ENCODE data around the gene NRXN3.

The NRXN3 gene

DNA sequence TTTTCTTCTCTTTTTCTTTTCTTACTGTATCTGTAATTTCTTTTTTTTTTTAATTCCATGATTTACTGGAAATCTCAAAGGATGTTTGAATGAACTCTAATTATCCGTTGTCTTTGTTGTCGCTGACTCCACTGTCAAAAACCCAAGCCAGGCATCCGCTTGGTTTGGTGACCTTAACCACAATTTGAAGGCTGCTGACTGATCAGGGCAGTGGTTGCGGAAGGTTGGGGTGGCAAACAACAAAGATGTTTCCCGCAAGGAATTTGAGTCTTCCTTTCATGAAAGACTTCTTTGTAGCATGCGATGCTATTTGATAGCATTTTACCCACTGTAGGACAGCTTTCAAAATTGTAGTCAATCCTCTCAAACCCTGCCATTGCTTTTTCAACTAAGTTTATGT is 1027.3 kb downstream of the NRXN3 start:
- 95% methylated on average over 6 of the region's 6 CpGs for WGBS, 2 experiments
- H3K27me3 ChIP-seq (ENCODE audit: control insufficient read depth, insufficient read depth, low read length, poor library complexity, severe bottlenecking), result no peaks in the 10 kb centered on the region
- H3K4me3 ChIP-seq (ENCODE audit: insufficient read depth, low read depth, low read length), result no peak overlapping the region

DNA sequence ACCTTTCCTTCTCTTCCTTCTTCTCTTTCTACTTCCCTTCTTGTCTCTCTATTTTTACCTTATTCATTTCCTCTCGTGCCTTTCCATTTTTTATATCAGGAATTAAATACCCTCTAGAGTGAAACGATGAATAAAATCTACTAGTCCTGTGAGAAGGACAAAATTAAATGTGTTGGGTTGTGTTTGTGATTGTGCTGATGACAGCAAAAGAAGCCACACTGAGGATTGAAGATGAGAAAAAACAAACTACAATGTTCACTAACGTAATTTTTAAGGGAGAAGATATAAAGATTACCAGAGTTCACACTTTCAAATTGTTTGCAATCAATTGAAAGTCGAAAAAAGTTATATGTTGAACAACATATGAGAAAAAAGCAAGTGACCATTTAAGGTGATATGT is 1029.0 kb downstream of the NRXN3 start:
- 92 to 100% methylated on average over 2 to 4 of the region's 4 CpGs for WGBS, 2 experiments
- H3K9me3 ChIP-seq (ENCODE audit: control insufficient read depth, low read length), result no peaks in the 10 kb centered on the region
- H3K27ac ChIP-seq (ENCODE audit: insufficient read depth, low read depth, low read length, poor library complexity, severe bottlenecking), result no peak overlapping the region
- H3K27me3 ChIP-seq (ENCODE audit: control insufficient read depth, insufficient read depth, low read length, poor library complexity, severe bottlenecking), result no peaks in the 10 kb centered on the region
- H3K36me3 ChIP-seq (ENCODE audit: control insufficient read depth, insufficient read depth, low read length), result no peaks in the 10 kb centered on the region
- H3K4me3 ChIP-seq (ENCODE audit: insufficient read depth, low read depth, low read length), result no peak overlapping the region
- H3K4me1 ChIP-seq (ENCODE audit: control insufficient read depth, insufficient read depth, low read length), result no peaks in the 10 kb centered on the region

More for the DNA sequence above, 1027.3 kb downstream of the NRXN3 start:
- H3K36me3 ChIP-seq (ENCODE audit: control insufficient read depth, insufficient read depth, low read length), result no peaks in the 10 kb centered on the region
- no peaks in the 10 kb centered on the region for H3K9me3 ChIP-seq (ENCODE audit: control insufficient read depth, low read length)
- no peak overlapping the region for H3K27ac ChIP-seq (ENCODE audit: insufficient read depth, low read depth, low read length, poor library complexity, severe bottlenecking)
- no peaks in the 10 kb centered on the region for H3K4me1 ChIP-seq (ENCODE audit: control insufficient read depth, insufficient read depth, low read length)

DNA sequence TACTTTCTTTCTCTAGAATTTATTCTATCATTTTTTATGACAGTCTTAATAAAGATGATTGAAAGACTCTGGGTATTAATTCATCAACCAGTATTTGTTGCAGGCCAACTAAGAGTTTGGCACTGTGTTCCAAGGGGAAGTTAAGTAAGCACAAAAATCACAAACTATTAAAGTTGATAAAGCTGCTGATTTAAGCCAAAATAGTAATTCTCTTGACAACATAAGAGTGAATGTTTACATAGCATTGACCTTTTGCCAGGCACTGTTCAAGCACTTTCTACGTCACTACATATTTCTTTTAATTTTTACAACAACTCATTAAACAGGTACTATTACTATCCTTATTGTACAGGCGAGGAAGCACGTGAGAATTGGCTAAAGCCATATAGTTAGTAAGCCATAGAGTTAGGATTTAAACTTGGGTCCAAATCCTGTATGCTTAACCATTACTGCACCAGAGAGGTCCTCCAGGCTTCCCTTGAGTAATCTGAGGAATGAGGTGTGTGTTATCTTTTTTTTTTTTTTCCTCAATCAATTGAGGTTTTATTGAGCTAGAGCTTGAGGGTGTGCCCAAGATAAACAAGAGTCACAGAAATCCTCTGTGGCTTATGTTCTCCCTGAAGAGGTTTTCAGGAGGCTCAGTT is 1031.5 kb downstream of the NRXN3 start:
- WGBS, 2 experiments, result 100% methylated on average over 2 to 3 of the region's 3 CpGs
- no peaks in the 10 kb centered on the region for H3K36me3 ChIP-seq (ENCODE audit: control insufficient read depth, insufficient read depth, low read length)
- H3K27me3 ChIP-seq (ENCODE audit: control insufficient read depth, insufficient read depth, low read length, poor library complexity, severe bottlenecking), result no peaks in the 10 kb centered on the region

DNA sequence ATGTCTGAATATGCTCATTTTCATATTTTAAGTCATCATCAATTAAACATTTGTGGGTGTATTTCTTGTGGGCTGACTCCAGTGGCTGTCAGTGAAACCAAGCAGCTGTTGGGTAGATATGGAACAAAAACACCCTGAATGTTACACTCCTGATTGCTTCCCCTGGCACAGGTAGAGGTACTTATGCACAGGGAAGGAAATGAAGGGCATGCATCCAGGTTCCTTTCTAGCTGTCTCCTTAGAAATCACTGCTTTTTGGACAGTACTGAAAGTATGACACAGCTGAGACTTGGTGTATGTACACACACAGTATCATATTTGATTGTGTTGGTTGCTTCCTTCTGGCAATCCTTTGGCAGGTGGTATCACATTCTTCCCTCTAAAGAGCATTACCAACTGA is 1034.4 kb downstream of the NRXN3 start:
- Histone ChIP-seq H3K27ac (ENCODE audit: insufficient read depth, low read depth, low read length, poor library complexity, severe bottlenecking) (no peak overlapping the region), H3K4me3 (ENCODE audit: insufficient read depth, low read depth, low read length) (no peak overlapping the region), H3K9me3 (ENCODE audit: control insufficient read depth, low read length) (no peaks in the 10 kb centered on the region), H3K4me1 (ENCODE audit: control insufficient read depth, insufficient read depth, low read length) (peaks cover 5% of the 10 kb centered on the region), H3K27me3 (ENCODE audit: control insufficient read depth, insufficient read depth, low read length, poor library complexity, severe bottlenecking) (no peaks in the 10 kb centered on the region), H3K36me3 (ENCODE audit: control insufficient read depth, insufficient read depth, low read length) (no peaks in the 10 kb centered on the region)

More for the DNA sequence above, 1031.5 kb downstream of the NRXN3 start:
- no peaks in the 10 kb centered on the region for H3K4me1 ChIP-seq (ENCODE audit: control insufficient read depth, insufficient read depth, low read length)
- no peak overlapping the region for H3K4me3 ChIP-seq (ENCODE audit: insufficient read depth, low read depth, low read length)
- no peaks in the 10 kb centered on the region for H3K9me3 ChIP-seq (ENCODE audit: control insufficient read depth, low read length)
- no peak overlapping the region for H3K27ac ChIP-seq (ENCODE audit: insufficient read depth, low read depth, low read length, poor library complexity, severe bottlenecking)

DNA sequence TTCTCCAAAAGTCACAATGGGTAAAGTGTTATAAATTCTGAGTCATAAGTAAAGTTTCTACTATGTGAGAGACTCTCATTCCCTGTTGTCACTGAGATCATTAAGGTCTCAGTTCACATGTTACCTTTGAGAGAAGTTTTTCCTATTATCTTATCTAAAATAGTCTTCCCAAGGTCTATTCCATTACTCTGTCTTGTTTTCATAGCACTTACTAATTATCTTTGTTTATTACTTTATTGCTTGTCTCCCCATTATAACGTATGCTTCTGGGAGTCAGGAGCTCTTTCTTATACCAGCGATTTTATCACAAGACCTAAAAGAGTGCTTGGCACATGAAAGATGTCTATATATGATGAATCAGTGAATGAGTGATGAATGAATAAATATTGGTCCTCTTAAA is 1039.2 kb downstream of the NRXN3 start:
- Histone ChIP-seq H3K9me3 (ENCODE audit: control insufficient read depth, low read length) (no peaks in the 10 kb centered on the region), H3K4me3 (ENCODE audit: insufficient read depth, low read depth, low read length) (no peak overlapping the region), H3K4me1 (ENCODE audit: control insufficient read depth, insufficient read depth, low read length) (peaks cover 9% of the 10 kb centered on the region), H3K27ac (ENCODE audit: insufficient read depth, low read depth, low read length, poor library complexity, severe bottlenecking) (no peak overlapping the region), H3K27me3 (ENCODE audit: control insufficient read depth, insufficient read depth, low read length, poor library complexity, severe bottlenecking) (no peaks in the 10 kb centered on the region), H3K36me3 (ENCODE audit: control insufficient read depth, insufficient read depth, low read length) (no peaks in the 10 kb centered on the region)
- WGBS, 2 experiments, result 100% methylated on average over 2 of the region's 2 CpGs; no CpG with 5 or more reads in 1 of the 2 experiments

DNA sequence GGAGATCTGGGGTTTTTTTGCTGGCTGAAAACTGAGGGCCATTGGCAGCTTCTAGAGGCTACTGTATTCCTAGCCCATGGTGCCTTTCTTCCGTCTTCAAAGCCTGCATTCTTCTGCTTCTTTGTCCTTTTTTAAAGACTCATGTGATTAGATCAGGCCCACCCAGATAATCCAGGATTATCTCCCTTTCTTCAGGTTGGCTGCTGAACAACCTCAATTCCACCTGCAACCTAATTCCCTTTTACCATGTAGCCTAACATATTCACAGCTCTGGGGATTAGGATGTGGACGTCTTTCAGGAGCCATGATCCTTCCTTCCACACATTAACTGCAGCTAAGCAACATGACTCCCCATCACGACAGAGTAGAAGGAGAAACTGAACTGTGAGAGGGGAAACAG is 1055.6 kb downstream of the NRXN3 start:
- H3K4me3 ChIP-seq (ENCODE audit: insufficient read depth, low read depth, low read length), result no peak overlapping the region
- WGBS, 2 experiments, result 47 to 52% methylated on average over 2 to 3 of the region's 3 CpGs
- H3K36me3 ChIP-seq (ENCODE audit: control insufficient read depth, insufficient read depth, low read length), result no peaks in the 10 kb centered on the region

DNA sequence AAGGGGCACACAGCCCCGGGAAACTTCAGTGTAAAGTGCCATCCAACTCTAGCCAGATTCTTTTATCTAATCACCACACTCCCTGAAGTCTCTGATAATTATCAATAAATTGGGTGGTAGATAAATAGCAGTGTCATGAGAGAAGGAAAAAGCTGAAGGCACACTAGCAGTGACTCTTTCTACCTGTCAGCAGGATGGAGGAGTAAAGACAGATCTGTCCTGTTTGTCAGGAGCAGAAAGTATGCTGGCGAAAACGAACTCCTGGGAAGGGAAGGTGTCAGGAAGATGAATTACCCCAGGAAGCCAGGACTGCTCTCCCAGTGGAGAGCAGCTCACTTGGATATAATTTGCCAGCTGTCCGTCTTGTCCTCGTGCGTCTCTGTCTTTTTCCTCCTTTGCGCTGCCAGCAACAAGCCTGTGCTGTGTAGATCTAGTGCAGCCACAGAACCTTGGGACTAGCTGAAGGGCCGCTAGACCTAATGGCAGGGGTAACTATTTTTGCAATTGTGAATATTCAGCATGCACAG is 1059.3 kb downstream of the NRXN3 start:
- 77 to 80% methylated on average over 7 of the region's 8 CpGs for WGBS, 2 experiments
- Histone ChIP-seq H3K36me3 (ENCODE audit: control insufficient read depth, insufficient read depth, low read length) (no peaks in the 10 kb centered on the region), H3K4me1 (ENCODE audit: control insufficient read depth, insufficient read depth, low read length) (peaks cover 9% of the 10 kb centered on the region), H3K9me3 (ENCODE audit: control insufficient read depth, low read length) (no peaks in the 10 kb centered on the region), H3K4me3 (ENCODE audit: insufficient read depth, low read depth, low read length) (no peak overlapping the region), H3K27ac (ENCODE audit: insufficient read depth, low read depth, low read length, poor library complexity, severe bottlenecking) (no peak overlapping the region), H3K27me3 (ENCODE audit: control insufficient read depth, insufficient read depth, low read length, poor library complexity, severe bottlenecking) (no peaks in the 10 kb centered on the region)

More for the DNA sequence above, 1055.6 kb downstream of the NRXN3 start:
- Histone ChIP-seq H3K27me3 (ENCODE audit: control insufficient read depth, insufficient read depth, low read length, poor library complexity, severe bottlenecking) (no peaks in the 10 kb centered on the region), H3K27ac (ENCODE audit: insufficient read depth, low read depth, low read length, poor library complexity, severe bottlenecking) (no peak overlapping the region), H3K4me1 (ENCODE audit: control insufficient read depth, insufficient read depth, low read length) (peaks cover 9% of the 10 kb centered on the region), H3K9me3 (ENCODE audit: control insufficient read depth, low read length) (peaks cover 2% of the 10 kb centered on the region)

DNA sequence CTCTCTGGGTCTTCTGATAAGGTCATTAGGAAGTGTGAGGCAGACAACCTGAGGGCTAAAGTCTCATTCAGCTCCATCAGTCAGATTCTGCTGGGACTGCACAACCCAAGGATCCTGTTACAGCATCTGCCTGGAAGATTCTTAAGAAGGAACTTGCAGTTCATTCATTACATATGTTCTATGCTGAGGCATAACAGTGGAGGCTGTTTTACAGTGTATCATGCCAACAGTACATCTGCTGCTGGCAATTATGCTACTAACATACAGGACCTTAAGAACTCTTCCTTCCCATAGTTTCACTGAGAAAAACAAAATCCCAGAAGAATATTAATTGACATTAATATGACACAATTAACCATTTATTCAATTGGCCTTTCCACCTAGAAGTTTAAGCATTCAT is 1072.5 kb downstream of the NRXN3 start:
- no peak overlapping the region for H3K27ac ChIP-seq (ENCODE audit: insufficient read depth, low read depth, low read length, poor library complexity, severe bottlenecking)
- no peaks in the 10 kb centered on the region for H3K9me3 ChIP-seq (ENCODE audit: control insufficient read depth, low read length)
- H3K4me3 ChIP-seq (ENCODE audit: insufficient read depth, low read depth, low read length), result no peak overlapping the region
- no peaks in the 10 kb centered on the region for H3K27me3 ChIP-seq (ENCODE audit: control insufficient read depth, insufficient read depth, low read length, poor library complexity, severe bottlenecking)
- no peaks in the 10 kb centered on the region for H3K4me1 ChIP-seq (ENCODE audit: control insufficient read depth, insufficient read depth, low read length)
- no peaks in the 10 kb centered on the region for H3K36me3 ChIP-seq (ENCODE audit: control insufficient read depth, insufficient read depth, low read length)

DNA sequence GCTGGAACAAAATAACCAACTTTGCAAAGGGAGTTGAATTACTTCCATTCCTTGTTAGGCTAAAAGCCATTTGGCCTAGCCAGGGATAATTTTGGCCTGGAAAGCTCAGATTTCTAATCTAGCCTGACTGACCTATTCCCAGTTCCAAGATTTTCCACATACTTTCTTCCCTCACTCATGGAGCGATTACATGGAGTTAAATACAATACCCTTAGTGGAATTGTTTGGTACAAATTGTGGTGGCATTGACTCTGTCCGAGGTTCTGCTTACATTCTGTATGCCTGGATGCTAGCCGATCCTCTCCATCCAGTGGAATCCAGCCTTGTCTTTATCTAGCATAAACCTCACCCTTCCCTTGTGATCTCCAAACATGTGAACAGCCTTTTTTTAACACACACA is 1076.0 kb downstream of the NRXN3 start:
- Histone ChIP-seq H3K4me3 (ENCODE audit: insufficient read depth, low read depth, low read length) (no peak overlapping the region), H3K36me3 (ENCODE audit: control insufficient read depth, insufficient read depth, low read length) (no peaks in the 10 kb centered on the region), H3K27me3 (ENCODE audit: control insufficient read depth, insufficient read depth, low read length, poor library complexity, severe bottlenecking) (no peaks in the 10 kb centered on the region), H3K4me1 (ENCODE audit: control insufficient read depth, insufficient read depth, low read length) (no peaks in the 10 kb centered on the region), H3K9me3 (ENCODE audit: control insufficient read depth, low read length) (no peaks in the 10 kb centered on the region), H3K27ac (ENCODE audit: insufficient read depth, low read depth, low read length, poor library complexity, severe bottlenecking) (no peak overlapping the region)
- 94 to 98% methylated on average over 2 to 3 of the region's 3 CpGs for WGBS, 2 experiments

DNA sequence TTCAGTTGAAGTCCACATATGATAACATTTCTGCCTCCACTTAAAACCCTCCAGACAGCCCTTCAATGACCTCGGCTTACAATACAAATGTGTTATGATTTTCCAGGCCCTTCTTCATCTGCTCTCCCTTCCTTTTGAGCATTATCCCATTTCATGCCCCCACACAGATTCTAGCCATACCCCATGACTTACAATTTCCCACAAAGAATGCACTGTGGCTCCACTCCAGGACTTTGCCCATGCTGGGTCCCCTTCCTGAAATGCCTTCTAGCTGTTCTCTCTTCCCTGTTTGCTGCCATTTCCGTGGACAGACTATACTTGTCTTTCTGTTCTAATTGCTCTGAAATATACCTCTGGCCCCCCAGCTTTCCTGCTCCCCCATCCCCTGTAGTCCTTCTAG is 1078.0 kb downstream of the NRXN3 start:
- Histone ChIP-seq H3K27ac (ENCODE audit: insufficient read depth, low read depth, low read length, poor library complexity, severe bottlenecking) (no peak overlapping the region), H3K36me3 (ENCODE audit: control insufficient read depth, insufficient read depth, low read length) (no peaks in the 10 kb centered on the region), H3K4me1 (ENCODE audit: control insufficient read depth, insufficient read depth, low read length) (no peaks in the 10 kb centered on the region), H3K27me3 (ENCODE audit: control insufficient read depth, insufficient read depth, low read length, poor library complexity, severe bottlenecking) (no peaks in the 10 kb centered on the region), H3K4me3 (ENCODE audit: insufficient read depth, low read depth, low read length) (no peak overlapping the region), H3K9me3 (ENCODE audit: control insufficient read depth, low read length) (no peaks in the 10 kb centered on the region)
- 78 to 89% methylated on average over 2 of the region's 2 CpGs for WGBS, 2 experiments
